Fibroblast of mammary gland (primary cell): ENCODE measurements around the gene FLYWCH2.
"Not testable (repeated sequence)": the region's sequence is repeated elsewhere in the genome, so short reads cannot be mapped to it uniquely, and the experiment has no call there.

Experiments
- DNase-seq: peaks from one replicate; pipeline ENCODE4 v3.0.0-alpha.2; 2010; ENCODE audit warnings: low read depth
- H3K4me3 ChIP-seq: 2 replicates; pipeline ENCODE4 v1.5.1; 2011; ENCODE audit warnings: low read depth, mild to moderate bottlenecking, low read length, moderate library complexity; ENCODE audit not compliant: control insufficient read depth
- TF ChIP-seq, protein P1 (sequence below): conservative IDR thresholded peaks from 2 replicates; pipeline ENCODE4 v1.5.1; 2011; ENCODE audit warnings: low read depth, low read length, inconsistent platforms; ENCODE audit not compliant: control insufficient read depth, insufficient read depth

The FLYWCH2 gene

DNA sequence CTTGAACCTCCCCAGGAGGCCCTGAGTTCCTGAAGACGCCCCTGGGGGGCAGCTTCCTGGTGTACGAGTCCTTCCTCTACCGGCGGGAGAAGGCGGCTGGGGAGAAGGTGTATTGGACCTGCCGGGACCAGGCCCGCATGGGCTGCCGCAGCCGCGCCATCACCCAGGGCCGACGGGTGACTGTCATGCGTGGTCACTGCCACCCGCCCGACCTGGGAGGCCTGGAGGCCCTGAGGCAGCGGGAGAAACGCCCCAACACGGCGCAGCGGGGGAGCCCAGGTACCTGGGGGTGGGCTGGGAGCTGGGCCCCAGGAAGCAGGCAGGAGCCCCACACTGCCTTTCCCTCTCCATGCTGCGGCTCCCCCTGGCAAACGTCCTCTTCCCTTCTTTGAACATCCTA, 50.7 kb downstream of the FLYWCH2 start:
- no peak for DNase-seq
- TF ChIP-seq, protein P1, sequence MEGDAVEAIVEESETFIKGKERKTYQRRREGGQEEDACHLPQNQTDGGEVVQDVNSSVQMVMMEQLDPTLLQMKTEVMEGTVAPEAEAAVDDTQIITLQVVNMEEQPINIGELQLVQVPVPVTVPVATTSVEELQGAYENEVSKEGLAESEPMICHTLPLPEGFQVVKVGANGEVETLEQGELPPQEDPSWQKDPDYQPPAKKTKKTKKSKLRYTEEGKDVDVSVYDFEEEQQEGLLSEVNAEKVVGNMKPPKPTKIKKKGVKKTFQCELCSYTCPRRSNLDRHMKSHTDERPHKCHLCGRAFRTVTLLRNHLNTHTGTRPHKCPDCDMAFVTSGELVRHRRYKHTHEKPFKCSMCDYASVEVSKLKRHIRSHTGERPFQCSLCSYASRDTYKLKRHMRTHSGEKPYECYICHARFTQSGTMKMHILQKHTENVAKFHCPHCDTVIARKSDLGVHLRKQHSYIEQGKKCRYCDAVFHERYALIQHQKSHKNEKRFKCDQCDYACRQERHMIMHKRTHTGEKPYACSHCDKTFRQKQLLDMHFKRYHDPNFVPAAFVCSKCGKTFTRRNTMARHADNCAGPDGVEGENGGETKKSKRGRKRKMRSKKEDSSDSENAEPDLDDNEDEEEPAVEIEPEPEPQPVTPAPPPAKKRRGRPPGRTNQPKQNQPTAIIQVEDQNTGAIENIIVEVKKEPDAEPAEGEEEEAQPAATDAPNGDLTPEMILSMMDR: no peak
- no peak overlapping the region for H3K4me3 ChIP-seq

DNA sequence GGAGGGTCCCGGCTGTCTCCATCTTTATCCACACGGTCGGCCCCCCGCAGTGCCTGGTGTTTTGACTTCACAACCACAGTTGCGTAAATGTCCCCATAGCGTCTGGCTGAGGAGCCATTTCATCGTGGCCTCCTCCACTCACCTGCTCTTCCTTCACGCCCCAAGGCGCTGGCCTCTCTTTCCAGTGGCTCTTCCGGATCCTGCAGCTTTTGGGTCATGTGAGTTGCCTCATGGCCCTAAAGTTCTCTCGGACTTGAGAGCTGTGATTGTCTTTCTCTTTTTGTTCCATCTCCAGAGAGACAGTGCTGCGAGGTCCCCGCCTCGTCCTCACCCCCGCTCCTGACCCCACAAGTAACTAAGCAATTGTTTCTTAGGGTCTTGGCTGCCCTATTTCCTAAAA, 51.4 kb downstream of the FLYWCH2 start:
- DNase-seq: no peak
- TF ChIP-seq, protein P1: no peak
- H3K4me3 ChIP-seq: no peak overlapping the region

DNA sequence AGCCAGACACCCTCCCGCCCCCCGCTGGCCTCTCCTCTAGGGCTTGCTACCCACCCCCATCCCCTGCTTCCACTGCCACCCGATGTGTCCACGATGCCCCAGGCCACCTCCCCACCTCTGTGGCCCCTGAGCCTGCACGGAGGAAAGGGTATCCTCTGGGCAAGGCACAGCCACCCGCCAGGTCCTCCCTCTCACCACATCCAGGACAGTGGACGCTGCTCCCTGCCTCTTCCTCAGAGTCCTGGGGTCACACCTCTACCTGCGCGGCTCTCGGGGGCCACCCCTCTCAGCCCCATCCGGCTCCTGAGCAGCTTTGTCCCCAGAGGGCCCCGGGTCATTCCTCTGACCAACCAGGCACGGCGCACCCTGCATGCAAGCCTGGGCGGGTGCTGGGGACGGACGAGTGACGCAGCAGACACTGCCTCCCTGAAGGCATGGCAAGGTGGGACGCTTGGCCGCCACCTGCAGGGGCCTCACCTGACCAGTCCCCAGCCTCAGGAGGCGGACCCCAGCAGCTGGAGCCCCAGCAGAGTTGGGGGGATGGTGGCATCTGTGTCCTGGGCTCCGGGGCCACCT, 53.5 kb downstream of the FLYWCH2 start:
- no peak for DNase-seq
- TF ChIP-seq, protein P1: no peak
- no peak overlapping the region for H3K4me3 ChIP-seq

DNA sequence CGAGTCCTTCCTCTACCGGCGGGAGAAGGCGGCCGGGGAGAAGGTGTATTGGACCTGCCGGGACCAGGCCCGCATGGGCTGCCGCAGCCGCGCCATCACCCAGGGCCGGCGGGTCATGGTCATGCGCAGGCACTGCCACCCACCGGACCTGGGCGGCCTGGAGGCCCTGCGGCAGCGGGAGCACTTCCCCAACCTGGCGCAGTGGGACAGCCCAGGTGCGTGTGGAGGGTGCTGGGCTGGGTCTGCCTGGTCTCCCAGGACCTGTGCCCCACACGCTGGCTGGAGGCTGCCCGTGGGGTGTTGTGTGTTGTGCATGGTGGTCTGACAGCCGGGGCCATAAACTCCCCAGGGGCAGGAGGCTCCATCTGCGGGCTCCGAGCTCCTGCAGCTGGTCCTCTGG, 54.2 kb downstream of the FLYWCH2 start:
- H3K4me3 ChIP-seq: no peak overlapping the region
- DNase-seq: no peak
- TF ChIP-seq, protein P1: no peak

DNA sequence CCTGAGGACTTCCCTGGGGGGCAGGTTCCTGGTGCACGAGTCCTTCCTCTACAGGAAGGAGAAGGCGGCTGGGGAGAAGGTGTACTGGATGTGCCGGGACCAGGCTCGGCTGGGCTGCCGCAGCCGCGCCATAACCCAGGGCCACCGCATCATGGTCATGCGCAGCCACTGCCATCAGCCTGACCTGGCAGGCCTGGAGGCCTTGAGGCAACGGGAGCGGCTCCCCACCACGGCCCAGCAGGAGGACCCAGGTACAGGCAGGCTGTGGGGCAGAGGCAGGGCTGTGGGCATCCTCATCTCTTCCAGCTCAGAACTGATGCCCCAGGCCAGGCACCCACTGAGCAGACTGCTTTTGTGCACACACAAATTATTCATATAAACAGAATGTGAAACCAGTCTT, 55.2 kb downstream of the FLYWCH2 start:
- no peak for DNase-seq
- H3K4me3 ChIP-seq: no peak overlapping the region
- TF ChIP-seq, protein P1: no peak

DNA sequence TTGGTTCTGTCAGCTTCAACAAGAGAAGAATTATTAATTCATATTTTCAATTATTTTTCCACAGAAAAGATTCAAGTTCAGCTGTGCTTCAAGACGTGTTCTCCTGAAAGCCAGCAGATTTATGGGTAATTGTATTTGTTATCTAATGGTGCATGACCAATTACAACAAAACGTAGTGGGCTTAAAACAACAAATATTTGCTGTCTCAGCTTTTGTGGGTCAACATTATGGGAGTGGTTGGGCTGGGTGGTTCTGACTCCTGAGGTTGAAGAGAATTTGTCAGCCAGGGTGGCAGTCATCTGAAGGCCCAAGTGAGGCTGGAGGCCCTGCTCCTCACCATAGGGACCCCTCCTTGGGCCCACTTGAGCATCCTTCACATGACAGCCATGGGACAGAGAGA, 57.0 kb downstream of the FLYWCH2 start:
- TF ChIP-seq, protein P1: no peak
- H3K4me3 ChIP-seq: no peak overlapping the region
- no peak for DNase-seq

DNA sequence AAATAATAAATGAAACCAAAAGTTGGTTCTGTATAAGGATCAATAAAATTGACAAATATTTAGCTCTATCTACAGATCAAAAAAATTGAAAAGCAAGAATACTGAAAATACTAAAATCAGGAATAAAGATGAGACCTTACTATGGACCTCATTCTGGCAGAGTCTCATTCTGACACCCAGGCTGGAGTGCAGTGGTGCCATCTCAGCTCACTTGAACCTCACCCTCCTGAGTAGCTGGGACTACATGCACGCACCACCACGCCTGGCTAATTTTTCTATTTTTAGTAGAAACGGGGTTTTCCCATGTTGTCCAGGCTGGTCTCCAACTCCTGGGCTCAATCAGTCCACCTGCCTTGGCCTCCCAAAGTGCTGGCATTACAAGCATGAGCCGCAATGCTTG, 59.0 kb downstream of the FLYWCH2 start:
- DNase-seq: no peak
- TF ChIP-seq, protein P1: no peak
- H3K4me3 ChIP-seq: no peak overlapping the region

DNA sequence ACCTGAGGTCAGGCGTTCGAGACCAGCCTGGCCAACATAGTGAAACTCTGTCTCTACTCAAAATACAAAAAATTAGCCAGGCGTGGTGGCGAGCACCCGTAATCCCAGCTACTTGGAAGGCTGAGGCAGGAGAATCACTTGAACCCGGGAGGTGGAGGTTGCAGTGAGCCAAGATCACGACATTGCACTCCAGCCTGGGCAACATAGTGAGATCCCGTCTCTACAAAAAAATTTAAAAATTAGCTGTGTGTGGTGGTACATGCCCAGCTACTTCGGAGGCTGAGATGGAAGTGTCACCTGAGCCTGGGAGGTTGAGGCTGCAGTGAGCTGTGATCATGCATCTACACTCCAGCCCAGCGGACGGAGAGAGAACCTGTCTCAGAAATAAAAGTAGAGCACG, 60.7 kb downstream of the FLYWCH2 start:
- H3K4me3 ChIP-seq, DNase-seq: not testable (repeated sequence)
